Skeletal muscle cell (primary cell): ENCODE data around the gene KIAA0930.

Experiments used
- DNase-seq: peaks from one replicate; pipeline ENCODE4 v3.0.0-alpha.2; 2010; ENCODE audit warnings: low read depth
- H3K4me3 ChIP-seq: 2 replicates; pipeline ENCODE4 v1.5.1; 2011; ENCODE audit warnings: low read depth, mild to moderate bottlenecking, control low read depth, low read length, moderate library complexity

The KIAA0930 gene

GRCh38 chr22:45190202-45190872 is 50.4 kb downstream of the KIAA0930 start:
- no peak for DNase-seq
- no peak overlapping the region for H3K4me3 ChIP-seq

GRCh38 chr22:45188779-45189178 is 51.9 kb downstream of the KIAA0930 start:
- no peak overlapping the region for H3K4me3 ChIP-seq
- DNase-seq, result no peak

GRCh38 chr22:45187891-45188290 is 52.8 kb downstream of the KIAA0930 start:
- DNase-seq, result no peak
- H3K4me3 ChIP-seq, result no peak overlapping the region

- no peak for DNase-seq
- H3K4me3 ChIP-seq, result no peak overlapping the region
Observed at GRCh38 chr22:45185718-45186514, 54.8 kb downstream of the KIAA0930 start.

- no peak overlapping the region for H3K4me3 ChIP-seq
- no peak for DNase-seq
Observed at GRCh38 chr22:45183974-45184373, 56.7 kb downstream of the KIAA0930 start.

GRCh38 chr22:45181766-45182165 is 58.9 kb downstream of the KIAA0930 start:
- no peak overlapping the region for H3K4me3 ChIP-seq
- DNase-seq, result no peak

- no peak for DNase-seq
- no peak overlapping the region for H3K4me3 ChIP-seq
Observed at GRCh38 chr22:45181240-45181639, 59.5 kb downstream of the KIAA0930 start.

- no peak overlapping the region for H3K4me3 ChIP-seq
- DNase-seq, result no peak
Observed at GRCh38 chr22:45180146-45180679, 60.5 kb downstream of the KIAA0930 start.

GRCh38 chr22:45179276-45180049 is 61.2 kb downstream of the KIAA0930 start:
- DNase-seq, result no peak
- no peak overlapping the region for H3K4me3 ChIP-seq

GRCh38 chr22:45172881-45173585 is 67.7 kb downstream of the KIAA0930 start:
- H3K4me3 ChIP-seq, result no peak overlapping the region
- no peak for DNase-seq

- H3K4me3 ChIP-seq, result no peak overlapping the region
- DNase-seq, result no peak
Observed at GRCh38 chr22:45171830-45172229, 68.9 kb downstream of the KIAA0930 start.

- H3K4me3 ChIP-seq, result no peak overlapping the region
- DNase-seq, result no peak
Observed at GRCh38 chr22:45169591-45170466, 70.9 kb downstream of the KIAA0930 start.

- DNase-seq, result no peak
- no peak overlapping the region for H3K4me3 ChIP-seq
Observed at GRCh38 chr22:45166932-45167331, 73.8 kb downstream of the KIAA0930 start.

- DNase-seq, result no peak
- H3K4me3 ChIP-seq, result peak overlapping the region; percentile 84
Observed at GRCh38 chr22:45164270-45165088, 76.2 kb downstream of the KIAA0930 start.

- H3K4me3 ChIP-seq, result peak within 1 kb of the TSS; percentile 84
- DNase-seq, result peak; percentile 86
Observed at GRCh38 chr22:45163451-45164269, 77.0 kb downstream of the KIAA0930 start, which contains the start of gene NUP50. TSS of gene NUP50 (plus strand) at chr22:45163925. CDS start at chr22:45168178, 4,253 bp downstream.

- no peak for DNase-seq
- H3K4me3 ChIP-seq, result peak overlapping the region; percentile 84
Observed at GRCh38 chr22:45163099-45163450, 77.6 kb downstream of the KIAA0930 start.

GRCh38 chr22:45162531-45162930 is 78.2 kb downstream of the KIAA0930 start:
- no peak for DNase-seq
- peak overlapping the region; percentile 84 for H3K4me3 ChIP-seq
